NT2/D1 (cell line): ENCODE data around the gene RTN4R.

Source experiments
- DNase-seq: peaks from one replicate; pipeline ENCODE4 v3.0.0-alpha.2; 2011; ENCODE audit warnings: low read depth, low spot score
- H3K27me3 ChIP-seq: 2 replicates; pipeline ENCODE4 v1.6.0; 2011; ENCODE audit warnings: mild to moderate bottlenecking; ENCODE audit not compliant: insufficient read length, insufficient read depth
- H3K36me3 ChIP-seq: 2 replicates; pipeline ENCODE4 v1.6.1; 2011; ENCODE audit warnings: mild to moderate bottlenecking, low read length, mixed read lengths; ENCODE audit not compliant: insufficient read depth, insufficient read length
- H3K4me1 ChIP-seq: 2 replicates; pipeline ENCODE4 v1.5.1; 2011; ENCODE audit not compliant: insufficient read depth, insufficient read length
- H3K4me3 ChIP-seq: 2 replicates; pipeline ENCODE4 v1.5.1; 2011; ENCODE audit warnings: low read depth; ENCODE audit not compliant: insufficient read length
- H3K9ac ChIP-seq: 2 replicates; pipeline ENCODE4 v1.6.0; 2011; ENCODE audit warnings: low read depth; ENCODE audit not compliant: insufficient read length
- H3K9me3 ChIP-seq: 2 replicates; pipeline ENCODE4 v1.5.1; 2011; ENCODE audit warnings: mild to moderate bottlenecking, low read length; ENCODE audit not compliant: insufficient read depth
- SUZ12 ChIP-seq: IDR thresholded peaks from 2 replicates; pipeline ENCODE4 v1.6.1; 2011; ENCODE audit not compliant: insufficient read length, insufficient read depth; ENCODE audit errors: extremely low read depth
- YY1 ChIP-seq: IDR thresholded peaks from 2 replicates; pipeline ENCODE4 v1.6.1; 2011; ENCODE audit not compliant: insufficient read length, insufficient read depth
- ZNF274 ChIP-seq: IDR thresholded peaks from 2 replicates; pipeline ENCODE4 v1.6.1; 2011; ENCODE audit warnings: mild to moderate bottlenecking, low read depth, low read length

RTN4R gene

DNA sequence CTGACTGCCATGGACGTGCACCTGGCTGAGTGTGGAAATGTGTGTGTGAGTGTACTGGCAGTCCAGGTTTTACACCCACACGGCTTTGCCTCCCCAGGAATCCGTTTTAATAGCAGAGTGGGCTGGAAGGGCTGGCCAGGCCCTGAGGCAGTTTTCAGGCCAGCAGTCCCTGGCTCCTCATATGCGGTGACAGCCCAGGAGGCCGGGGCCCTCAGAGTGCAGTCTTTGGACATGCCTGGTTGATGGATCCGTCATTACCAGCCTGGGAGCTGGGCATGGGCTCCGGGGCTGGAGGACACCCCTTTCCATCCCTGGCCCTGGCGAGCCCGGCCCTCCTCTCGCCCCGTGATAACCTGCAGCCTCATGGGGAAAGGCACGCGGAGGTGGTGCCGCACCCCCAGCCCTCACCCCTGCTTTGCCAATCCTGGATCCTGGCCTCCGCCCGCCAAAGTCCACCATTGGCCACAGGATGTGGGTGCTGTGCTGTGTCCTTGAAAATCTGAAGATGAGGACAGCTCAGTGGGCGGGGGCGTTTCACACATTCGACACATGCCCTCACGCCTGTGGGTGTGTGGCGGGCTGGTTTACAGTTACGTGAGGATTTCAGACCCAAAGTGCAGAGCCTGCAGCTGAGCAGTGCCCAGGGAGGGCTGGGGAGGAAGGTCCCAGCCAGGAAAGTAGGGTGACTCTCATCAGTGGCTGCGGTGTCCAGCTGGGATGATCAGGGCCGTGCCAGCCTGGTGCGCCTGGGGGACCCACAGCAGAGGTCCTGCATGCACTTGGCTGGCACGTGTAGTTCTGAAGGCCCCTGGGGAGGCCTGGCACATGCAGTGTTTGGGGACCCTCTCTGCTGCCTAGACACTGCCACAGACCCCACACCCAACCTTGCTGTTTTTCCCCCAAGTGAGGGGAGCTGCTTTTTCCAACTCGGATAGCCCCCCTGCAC lies 55.1 kb downstream of the RTN4R start:
- no peaks in the 10 kb centered on the region for H3K36me3 ChIP-seq
- H3K9me3 ChIP-seq, result no peaks in the 10 kb centered on the region
- TF ChIP-seq YY1 (no peak), ZNF274 (no peak), SUZ12 (no peak)
- DNase-seq, result no peak
- H3K4me3 ChIP-seq, result no peak overlapping the region
- no peaks in the 10 kb centered on the region for H3K27me3 ChIP-seq
- peaks cover 16% of the 10 kb centered on the region for H3K4me1 ChIP-seq
- no peak overlapping the region for H3K9ac ChIP-seq

DNA sequence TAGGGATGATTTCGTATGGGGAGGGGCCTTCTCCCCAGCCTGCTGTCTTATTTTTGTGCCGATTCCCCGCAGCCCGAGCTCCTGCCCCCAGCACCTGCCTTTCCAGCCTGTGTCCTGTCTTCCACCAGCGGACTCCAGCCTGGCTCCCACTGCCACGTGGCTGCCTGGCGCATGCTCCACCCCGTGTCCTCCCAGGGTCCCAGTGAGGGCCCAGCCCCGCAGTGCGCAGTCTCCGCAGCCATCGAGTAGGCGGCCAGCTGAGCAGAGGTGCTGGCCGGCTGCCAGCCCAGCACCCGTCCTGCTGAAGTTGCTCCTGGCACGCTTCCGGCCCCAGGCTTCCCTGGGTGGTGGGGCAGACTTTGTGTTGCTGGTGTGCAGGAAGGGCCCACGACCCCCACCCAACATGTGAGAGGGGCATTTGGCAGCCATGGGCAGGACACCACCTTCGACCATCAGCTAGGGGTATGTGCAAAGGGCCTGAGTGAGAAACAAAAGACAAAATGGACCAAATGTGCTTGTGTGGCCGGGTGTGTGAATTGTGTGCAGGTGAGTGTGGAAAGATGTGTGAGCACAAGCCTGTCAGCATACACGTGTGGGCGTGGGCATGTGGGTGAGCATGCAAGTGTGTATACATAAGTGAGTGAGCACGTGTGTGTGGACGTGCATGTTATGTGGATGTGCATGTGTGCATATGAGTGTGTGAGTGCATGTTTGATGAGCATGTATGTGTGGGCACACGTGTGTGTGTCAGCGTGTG lies 55.9 kb downstream of the RTN4R start:
- Histone ChIP-seq H3K4me3 (no peak overlapping the region), H3K9me3 (no peaks in the 10 kb centered on the region), H3K27me3 (no peaks in the 10 kb centered on the region), H3K36me3 (no peaks in the 10 kb centered on the region), H3K9ac (no peak overlapping the region), H3K4me1 (peaks cover 19% of the 10 kb centered on the region)
- no peak for DNase-seq
- no peak for TF ChIP-seq SUZ12
- TF ChIP-seq ZNF274, result no peak
- TF ChIP-seq YY1, result no peak

DNA sequence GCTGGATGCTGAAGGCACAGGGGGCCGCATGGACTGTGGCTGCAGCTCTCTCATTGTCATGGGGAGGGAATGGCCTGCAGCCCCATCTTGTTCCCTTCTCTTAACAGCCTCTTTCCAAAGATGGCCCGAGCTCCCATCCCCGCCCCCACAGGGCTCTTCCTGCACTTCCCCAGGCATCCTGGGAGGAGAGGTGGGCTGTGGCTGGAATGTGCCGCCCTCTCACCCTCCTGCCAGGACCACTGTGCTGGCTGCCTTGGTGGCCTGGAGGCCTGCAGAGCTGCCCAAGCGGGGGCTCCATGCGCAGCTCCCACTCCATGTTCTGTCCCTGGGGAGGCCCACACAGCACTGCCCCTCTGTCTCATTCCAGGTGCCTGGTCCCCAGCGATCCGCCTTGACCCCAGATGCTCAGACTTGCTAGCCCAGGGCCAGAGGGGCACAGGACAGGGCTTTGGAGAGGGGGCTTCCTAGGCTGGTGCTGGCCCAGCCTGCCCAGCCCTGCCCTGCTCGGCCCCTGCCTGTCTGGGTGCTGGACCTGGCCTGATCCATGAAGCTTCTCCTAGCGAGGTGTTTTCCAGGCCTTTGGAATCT lies 56.6 kb downstream of the RTN4R start:
- H3K9ac ChIP-seq, result no peak overlapping the region

DNA sequence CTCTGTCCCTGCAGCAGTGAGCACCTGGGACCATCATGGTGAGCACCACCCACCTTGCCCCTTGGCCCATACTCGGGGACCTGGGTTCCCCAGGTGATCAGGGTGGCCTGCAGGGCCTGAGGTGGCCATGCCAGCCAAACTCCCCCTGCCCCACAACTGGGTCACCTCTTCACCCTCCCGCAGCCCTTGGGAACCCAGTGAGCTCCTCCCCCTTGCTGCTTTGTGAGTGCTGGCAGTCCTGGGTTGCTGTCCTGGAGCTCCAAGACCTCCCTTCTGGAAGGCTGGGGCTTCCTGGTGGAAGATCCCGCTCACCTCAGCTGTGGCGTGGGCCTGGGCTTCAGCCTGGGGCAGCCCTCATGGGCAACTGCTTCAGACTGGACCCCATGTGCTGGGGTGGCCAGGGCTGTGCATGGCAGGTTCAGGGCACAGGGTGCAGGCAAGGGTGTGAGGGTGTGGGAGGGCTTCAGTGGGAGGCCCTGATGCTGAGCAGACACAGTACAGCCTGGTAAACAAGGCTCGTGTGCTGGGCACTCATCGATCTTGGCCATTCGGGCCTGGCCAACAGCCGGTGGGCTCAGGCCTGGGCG lies 57.6 kb downstream of the RTN4R start:
- H3K4me1 ChIP-seq, result peaks cover 18% of the 10 kb centered on the region

More for the DNA sequence above, 56.6 kb downstream of the RTN4R start:
- TF ChIP-seq ZNF274, result no peak
- Histone ChIP-seq H3K4me1 (peaks cover 23% of the 10 kb centered on the region), H3K4me3 (no peak overlapping the region), H3K9me3 (no peaks in the 10 kb centered on the region), H3K36me3 (no peaks in the 10 kb centered on the region), H3K27me3 (no peaks in the 10 kb centered on the region)
- no peak for DNase-seq

DNA sequence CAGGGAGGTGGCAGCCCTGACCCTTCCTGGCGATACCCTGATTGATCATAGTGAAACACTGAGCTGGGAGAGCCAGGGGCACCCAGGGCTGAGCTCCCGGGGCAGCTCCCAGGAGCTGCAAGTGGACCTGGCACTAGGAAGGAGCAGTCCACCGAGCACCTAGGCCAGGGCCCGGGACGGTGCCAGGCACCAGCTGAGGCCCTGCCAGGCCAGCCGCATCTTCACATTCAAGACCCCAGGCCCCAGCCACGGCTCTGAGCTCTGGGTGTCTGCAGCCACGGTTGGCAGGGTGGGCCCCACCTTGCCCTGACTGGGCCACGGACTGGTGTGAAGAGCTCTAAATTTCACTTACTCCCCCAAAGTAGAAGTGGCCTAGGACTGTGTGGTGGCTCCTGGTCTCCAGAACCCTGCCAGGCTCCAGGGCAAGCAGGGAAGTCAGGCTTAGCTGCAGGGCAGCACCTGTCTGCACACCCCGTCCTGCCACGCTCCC lies 58.3 kb downstream of the RTN4R start:
- Histone ChIP-seq H3K9me3 (no peaks in the 10 kb centered on the region), H3K36me3 (no peaks in the 10 kb centered on the region), H3K4me1 (peaks cover 18% of the 10 kb centered on the region), H3K4me3 (no peak overlapping the region), H3K9ac (no peak overlapping the region), H3K27me3 (peaks cover 8% of the 10 kb centered on the region)
- DNase-seq, result no peak
- TF ChIP-seq ZNF274, result no peak

More for the DNA sequence above, 57.6 kb downstream of the RTN4R start:
- no peaks in the 10 kb centered on the region for H3K9me3 ChIP-seq
- no peaks in the 10 kb centered on the region for H3K36me3 ChIP-seq
- H3K4me3 ChIP-seq, result no peak overlapping the region
- no peak overlapping the region for H3K9ac ChIP-seq
- TF ChIP-seq ZNF274 (no peak), YY1 (no peak)
- DNase-seq, result no peak
- H3K27me3 ChIP-seq, result peaks cover 3% of the 10 kb centered on the region

DNA sequence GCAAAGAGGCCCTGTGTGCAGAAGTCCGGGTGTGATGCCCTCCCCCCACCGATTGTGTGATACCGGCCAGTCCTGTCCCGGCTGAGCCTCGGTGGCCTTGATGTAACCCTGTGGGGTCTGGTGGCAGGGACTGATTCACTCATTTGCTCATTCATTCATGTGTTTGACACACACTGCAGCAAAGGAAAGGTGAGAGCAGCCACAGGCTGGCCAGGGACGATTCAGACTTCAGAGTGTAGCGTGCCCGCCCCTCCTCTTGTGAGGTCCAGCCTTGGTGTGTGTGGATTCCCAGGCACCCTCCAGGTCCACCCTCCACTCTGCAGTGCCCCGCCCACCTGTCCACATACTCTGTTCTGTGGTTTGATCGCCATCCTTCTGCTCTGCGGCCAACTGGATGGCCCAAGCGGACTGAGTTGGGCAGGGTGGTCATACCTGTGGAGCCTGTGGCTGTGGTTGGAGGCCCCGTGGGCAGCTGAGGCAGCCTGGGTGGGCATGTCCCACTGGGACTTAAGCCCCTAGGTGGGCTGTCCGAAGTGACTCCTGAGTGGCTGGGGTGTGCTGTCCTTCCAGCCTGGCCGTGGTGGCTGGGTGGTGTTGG lies 59.3 kb downstream of the RTN4R start:
- H3K27me3 ChIP-seq, result peaks cover 8% of the 10 kb centered on the region
- no peak overlapping the region for H3K9ac ChIP-seq
- DNase-seq, result no peak
- peaks cover 25% of the 10 kb centered on the region for H3K4me1 ChIP-seq
- H3K4me3 ChIP-seq, result no peak overlapping the region
- no peaks in the 10 kb centered on the region for H3K9me3 ChIP-seq
- no peak for TF ChIP-seq ZNF274
- TF ChIP-seq YY1, result no peak
- no peak for TF ChIP-seq SUZ12
- H3K36me3 ChIP-seq, result no peaks in the 10 kb centered on the region
